ENCODE measurements around the gene MAP2K5. TPM values are rescaled to one million over a fixed set of nuclear protein-coding genes. Genes with fewer than 3 reads are reported as not detected.

Gene MAP2K5
- total RNA-seq, 1 donor from 2014 or later, result 19.6 TPM

GRCh38 chr15:67730135-67730534, 187.6 kb downstream of the MAP2K5 start:
- Mint-ChIP-seq H3K4me3 (no peak overlapping the region), H3K36me3 (ENCODE audit: low read depth) (no peaks in the 10 kb centered on the region), H3K27me3 (ENCODE audit: low read depth) (peaks cover 2% of the 10 kb centered on the region), H3K27ac (ENCODE audit: unreplicated experiment) (no peak overlapping the region), H3K9me3 (no peaks in the 10 kb centered on the region), H3K4me1 (peaks cover 18% of the 10 kb centered on the region)
- no peak for DNase-seq (ENCODE audit: low read depth, low spot score)
- no peak for TF ChIP-seq CTCF (conservative IDR thresholded peaks at IDR 0.05)

GRCh38 chr15:67731112-67731721, 188.7 kb downstream of the MAP2K5 start:
- peaks cover 2% of the 10 kb centered on the region for H3K27me3 Mint-ChIP-seq (ENCODE audit: low read depth)
- no peak for DNase-seq (ENCODE audit: low read depth, low spot score)
- H3K36me3 Mint-ChIP-seq (ENCODE audit: low read depth), result no peaks in the 10 kb centered on the region
- no peak overlapping the region for H3K4me3 Mint-ChIP-seq
- H3K9me3 Mint-ChIP-seq, result no peaks in the 10 kb centered on the region
- H3K27ac Mint-ChIP-seq (ENCODE audit: unreplicated experiment), result no peak overlapping the region
- no peak for TF ChIP-seq CTCF (conservative IDR thresholded peaks at IDR 0.05)
- H3K4me1 Mint-ChIP-seq, result peaks cover 18% of the 10 kb centered on the region

- H3K27me3 Mint-ChIP-seq (ENCODE audit: low read depth), result peaks cover 2% of the 10 kb centered on the region
- TF ChIP-seq CTCF (conservative IDR thresholded peaks at IDR 0.05), result no peak
- no peak for DNase-seq (ENCODE audit: low read depth, low spot score)
- no peak overlapping the region for H3K4me3 Mint-ChIP-seq
- no peaks in the 10 kb centered on the region for H3K9me3 Mint-ChIP-seq
- peaks cover 18% of the 10 kb centered on the region for H3K4me1 Mint-ChIP-seq
- H3K36me3 Mint-ChIP-seq (ENCODE audit: low read depth), result no peaks in the 10 kb centered on the region
- no peak overlapping the region for H3K27ac Mint-ChIP-seq (ENCODE audit: unreplicated experiment)
Observed at GRCh38 chr15:67732164-67732563, 189.7 kb downstream of the MAP2K5 start.

- no peak for DNase-seq (ENCODE audit: low read depth, low spot score)
- no peak overlapping the region for H3K4me3 Mint-ChIP-seq
- TF ChIP-seq CTCF (conservative IDR thresholded peaks at IDR 0.05), result no peak
- H3K4me1 Mint-ChIP-seq, result peaks cover 18% of the 10 kb centered on the region
- H3K9me3 Mint-ChIP-seq, result no peaks in the 10 kb centered on the region
- no peaks in the 10 kb centered on the region for H3K36me3 Mint-ChIP-seq (ENCODE audit: low read depth)
- peaks cover 2% of the 10 kb centered on the region for H3K27me3 Mint-ChIP-seq (ENCODE audit: low read depth)
- no peak overlapping the region for H3K27ac Mint-ChIP-seq (ENCODE audit: unreplicated experiment)
Observed at GRCh38 chr15:67732671-67733374, 190.3 kb downstream of the MAP2K5 start.

GRCh38 chr15:67735896-67736295, 193.4 kb downstream of the MAP2K5 start:
- peaks cover 11% of the 10 kb centered on the region for H3K4me1 Mint-ChIP-seq
- no peak overlapping the region for H3K27ac Mint-ChIP-seq (ENCODE audit: unreplicated experiment)
- H3K27me3 Mint-ChIP-seq (ENCODE audit: low read depth), result peaks cover 2% of the 10 kb centered on the region
- no peak for DNase-seq (ENCODE audit: low read depth, low spot score)
- no peaks in the 10 kb centered on the region for H3K36me3 Mint-ChIP-seq (ENCODE audit: low read depth)
- H3K9me3 Mint-ChIP-seq, result no peaks in the 10 kb centered on the region
- no peak for TF ChIP-seq CTCF (conservative IDR thresholded peaks at IDR 0.05)
- H3K4me3 Mint-ChIP-seq, result no peak overlapping the region

All from neural crest cell (in vitro differentiated cells).